H9 (cell line): ENCODE data around the gene AQP5. TPM values are rescaled to one million over a fixed set of nuclear protein-coding genes. Genes with fewer than 3 reads are reported as not detected.

Experiments used
- DNase-seq: peaks from one replicate; pipeline ENCODE4 v3.0.0-alpha.2; 2017
- H2AFZ ChIP-seq: one replicate; pipeline ENCODE4 v1.6.1; 2013; ENCODE audit warnings: mild to moderate bottlenecking, low read length, control low read depth, moderate library complexity
- H2AK5ac ChIP-seq: 2 replicates; pipeline ENCODE4 v1.6.1; 2013; ENCODE audit warnings: low read length, control low read depth, mixed read lengths; ENCODE audit not compliant: insufficient read length
- H2BK120ac ChIP-seq: one replicate; pipeline ENCODE4 v1.6.1; 2013; ENCODE audit warnings: low read depth, mild to moderate bottlenecking, low read length, control low read depth, inconsistent platforms; ENCODE audit not compliant: poor library complexity, severe bottlenecking
- H2BK12ac ChIP-seq: 2 replicates; pipeline ENCODE4 v1.6.1; 2013; ENCODE audit warnings: low read length, control low read depth, mixed read lengths, low read depth; ENCODE audit not compliant: insufficient read length
- H2BK15ac ChIP-seq: 2 replicates; pipeline ENCODE4 v1.6.1; 2013; ENCODE audit warnings: low read depth, low read length, control low read depth
- H2BK20ac ChIP-seq: one replicate; pipeline ENCODE4 v1.6.1; 2013; ENCODE audit warnings: low read depth, mild to moderate bottlenecking, low read length, control low read depth, inconsistent platforms; ENCODE audit not compliant: poor library complexity, severe bottlenecking
- H2BK5ac ChIP-seq: 2 replicates; pipeline ENCODE4 v1.6.1; 2013; ENCODE audit warnings: low read length, control low read depth, mixed read lengths; ENCODE audit not compliant: insufficient read length
- H3K14ac ChIP-seq: 2 replicates; pipeline ENCODE4 v1.6.1; 2013; ENCODE audit warnings: low read length, control low read depth; ENCODE audit not compliant: insufficient read depth
- H3K18ac ChIP-seq: 2 replicates; pipeline ENCODE4 v1.6.1; 2013; ENCODE audit warnings: low read depth, mild to moderate bottlenecking, mixed read lengths, low read length, control low read depth; ENCODE audit not compliant: insufficient read length
- H3K23ac ChIP-seq: 2 replicates; pipeline ENCODE4 v1.6.1; 2013; ENCODE audit warnings: low read length, control low read depth, mixed read lengths, low read depth; ENCODE audit not compliant: insufficient read length
- H3K23me2 ChIP-seq: 2 replicates; pipeline ENCODE4 v1.6.1; 2013; ENCODE audit warnings: low read depth, mild to moderate bottlenecking, mixed read lengths, low read length, control low read depth; ENCODE audit not compliant: insufficient read length, poor library complexity, severe bottlenecking
- H3K27ac ChIP-seq: 2 replicates; pipeline ENCODE4 v1.5.1; 2013; ENCODE audit warnings: low read length, control low read depth, mixed read lengths, low read depth; ENCODE audit not compliant: insufficient read length
- H3K27me3 ChIP-seq: 2 replicates; pipeline ENCODE4 v1.6.1; 2013; ENCODE audit warnings: low read length, control low read depth, inconsistent platforms; ENCODE audit not compliant: insufficient read depth
- H3K4ac ChIP-seq: 2 replicates; pipeline ENCODE4 v1.6.1; 2013; ENCODE audit warnings: low read depth, mild to moderate bottlenecking, control low read depth, inconsistent platforms, low read length, moderate library complexity
- H3K4me1 ChIP-seq: 2 replicates; pipeline ENCODE4 v1.6.1; 2013; ENCODE audit warnings: low read length, control low read depth, inconsistent platforms; ENCODE audit not compliant: insufficient read depth
- H3K4me2 ChIP-seq: 2 replicates; pipeline ENCODE4 v1.6.1; 2013; ENCODE audit warnings: low read length, control low read depth, mixed read lengths; ENCODE audit not compliant: insufficient read length, insufficient read depth
- H3K56ac ChIP-seq: 2 replicates; pipeline ENCODE4 v1.6.1; 2013; ENCODE audit warnings: low read depth, mild to moderate bottlenecking, mixed read lengths, low read length, control low read depth; ENCODE audit not compliant: insufficient read length
- H3K79me1 ChIP-seq: 2 replicates; pipeline ENCODE4 v1.6.1; 2013; ENCODE audit warnings: low read depth, mild to moderate bottlenecking, moderate library complexity, low read length, control low read depth, inconsistent platforms; ENCODE audit not compliant: insufficient read depth, poor library complexity, severe bottlenecking
- H3K79me2 ChIP-seq: 2 replicates; pipeline ENCODE4 v1.6.1; 2013; ENCODE audit warnings: low read length, control low read depth, inconsistent platforms; ENCODE audit not compliant: insufficient read depth
- H3K9ac ChIP-seq: 2 replicates; pipeline ENCODE4 v1.6.1; 2013; ENCODE audit warnings: low read length, control low read depth, mixed read lengths; ENCODE audit not compliant: insufficient read length; ENCODE audit errors: extremely low read depth
- H3K9me3 ChIP-seq: one replicate; pipeline ENCODE4 v1.6.1; 2013; ENCODE audit warnings: low read depth, low read length, inconsistent platforms; ENCODE audit not compliant: control insufficient read depth
- H3T11ph ChIP-seq: one replicate; pipeline ENCODE4 v1.6.1; 2013; ENCODE audit warnings: mild to moderate bottlenecking, low read length, control low read depth, inconsistent platforms
- H4K20me1 ChIP-seq: one replicate; pipeline ENCODE4 v1.6.1; 2013; ENCODE audit not compliant: control insufficient read depth, insufficient read length, insufficient read depth
- H4K5ac ChIP-seq: 2 replicates; pipeline ENCODE4 v1.6.1; 2013; ENCODE audit warnings: low read depth, mild to moderate bottlenecking, mixed read lengths, low read length, control low read depth; ENCODE audit not compliant: insufficient read length
- H4K8ac ChIP-seq: replicated peaks from 2 replicates; pipeline ENCODE4 v1.6.1; 2013; ENCODE audit warnings: low read length, control low read depth, mixed read lengths, low read depth; ENCODE audit not compliant: insufficient read length
- H4K91ac ChIP-seq: 2 replicates; pipeline ENCODE4 v1.6.1; 2013; ENCODE audit warnings: low read depth, mild to moderate bottlenecking, moderate library complexity, mixed read lengths, low read length, control low read depth; ENCODE audit not compliant: insufficient read length
- H3K27ac Mint-ChIP-seq, 3 experiments: 2 replicates in 2 of 3; 3 replicates in 1 of 3; pipeline ENCODE4 v1.8.0; 2020 to 2021; ENCODE audit warnings: mixed read lengths in 3 of 3, mild to moderate bottlenecking in 1 of 3, moderate library complexity in 1 of 3
- H3K27me3 Mint-ChIP-seq: 2 replicates; pipeline ENCODE4 v1.8.0; 2021; ENCODE audit warnings: low read depth, mild to moderate bottlenecking, moderate library complexity, mixed read lengths
- H3K36me3 Mint-ChIP-seq, 3 experiments: 2 replicates in 2 of 3; 3 replicates in 1 of 3; pipeline ENCODE4 v1.8.0; 2020 to 2021; ENCODE audit warnings: low read depth in 3 of 3, mixed read lengths in 3 of 3; ENCODE audit not compliant: insufficient read depth in 1 of 3
- H3K4me1 Mint-ChIP-seq, 2 experiments: 2 replicates each; pipeline ENCODE4 v1.8.0; 2020; ENCODE audit warnings: mixed read lengths in 2 of 2
- H3K4me3 Mint-ChIP-seq, 2 experiments: 2 replicates in 1 of 2; 3 replicates in 1 of 2; pipeline ENCODE4 v1.8.0; 2020 to 2021; ENCODE audit warnings: mild to moderate bottlenecking in 2 of 2, mixed read lengths in 2 of 2, moderate library complexity in 1 of 2
- H3K9me3 Mint-ChIP-seq, 2 experiments: 2 replicates in 1 of 2; 3 replicates in 1 of 2; pipeline ENCODE4 v1.8.0; 2020; ENCODE audit warnings: mild to moderate bottlenecking in 2 of 2, mixed read lengths in 2 of 2, moderate library complexity in 1 of 2
- WGBS: extraction: QIAGEN DNeasy Blood & Tissue Kit; methylation state at CpG from one replicate; pipeline ENCODE4 v1.1.7; 2013; ENCODE audit warnings: missing lambda C conversion rate, low lambda C conversion rate, mixed read lengths; ENCODE audit not compliant: insufficient read length; ENCODE audit errors: extremely low coverage; 5-methylcytosine and 5-hydroxymethylcytosine counted together
- total RNA-seq: library from RNA; stranded (reverse); gene quantifications from 2 replicates; pipeline ENCODE4 v1.2.1, GENCODE V29; 2021
- TF ChIP-seq, protein P1 (sequence below): fragments of 200-600 bp; sonication (generic); conservative IDR thresholded peaks from 3 replicates; pipeline ENCODE4 v1.8.0; 2021; ENCODE audit warnings: antibody characterized with exemption, mild to moderate bottlenecking

Gene AQP5
- total RNA-seq, 1 experiment from 2014 or later = 2.8 TPM

DNA sequence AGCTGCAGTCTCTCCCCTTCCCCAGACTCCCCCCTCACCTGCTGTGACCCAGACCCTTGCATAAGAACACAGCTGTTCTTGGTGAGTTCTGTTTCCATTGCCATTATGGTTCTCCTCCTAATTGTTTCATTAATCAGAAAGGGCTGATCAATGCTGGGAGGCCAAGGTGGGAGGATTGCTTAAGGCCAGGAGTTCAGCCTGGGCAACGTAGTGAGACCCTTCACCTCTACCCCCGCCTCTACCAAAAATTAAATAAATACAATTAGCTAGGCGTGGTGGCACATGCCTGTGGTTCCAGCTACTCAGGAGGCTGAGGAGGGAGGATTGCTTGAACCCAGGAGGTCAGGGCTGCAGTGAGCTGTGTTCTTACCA, 40.8 kb upstream of the AQP5 start:
- H3K9ac ChIP-seq = no peak overlapping the region
- no peak for DNase-seq
- no peak overlapping the region for H4K8ac ChIP-seq
- H2BK120ac ChIP-seq = no peak overlapping the region
- no peak overlapping the region for H3T11ph ChIP-seq
- H3K79me2 ChIP-seq = no peaks in the 10 kb centered on the region
- no peaks in the 10 kb centered on the region for H3K79me1 ChIP-seq
- H2AK5ac ChIP-seq = no peak overlapping the region
- no peak overlapping the region for H3K4me2 ChIP-seq
- H3K23me2 ChIP-seq = no peaks in the 10 kb centered on the region
- no peak overlapping the region for H3K27ac ChIP-seq
- no peaks in the 10 kb centered on the region for H4K20me1 ChIP-seq
- no peak overlapping the region for H3K56ac ChIP-seq
- H3K4ac ChIP-seq = no peak overlapping the region
- H2BK12ac ChIP-seq = no peak overlapping the region
- no peak overlapping the region for H3K14ac ChIP-seq
- WGBS = no CpG with 5 or more reads among the region's 3 CpGs
- peaks cover 0 to 8% of the 10 kb centered on the region in 2 experiments; a peak in 3 of 4 replicates for H3K4me1 Mint-ChIP-seq
- no peaks in the 10 kb centered on the region for H3K9me3 Mint-ChIP-seq
- H3K4me1 ChIP-seq = no peaks in the 10 kb centered on the region
- H3K27me3 ChIP-seq = no peaks in the 10 kb centered on the region
- TF ChIP-seq, protein P1, sequence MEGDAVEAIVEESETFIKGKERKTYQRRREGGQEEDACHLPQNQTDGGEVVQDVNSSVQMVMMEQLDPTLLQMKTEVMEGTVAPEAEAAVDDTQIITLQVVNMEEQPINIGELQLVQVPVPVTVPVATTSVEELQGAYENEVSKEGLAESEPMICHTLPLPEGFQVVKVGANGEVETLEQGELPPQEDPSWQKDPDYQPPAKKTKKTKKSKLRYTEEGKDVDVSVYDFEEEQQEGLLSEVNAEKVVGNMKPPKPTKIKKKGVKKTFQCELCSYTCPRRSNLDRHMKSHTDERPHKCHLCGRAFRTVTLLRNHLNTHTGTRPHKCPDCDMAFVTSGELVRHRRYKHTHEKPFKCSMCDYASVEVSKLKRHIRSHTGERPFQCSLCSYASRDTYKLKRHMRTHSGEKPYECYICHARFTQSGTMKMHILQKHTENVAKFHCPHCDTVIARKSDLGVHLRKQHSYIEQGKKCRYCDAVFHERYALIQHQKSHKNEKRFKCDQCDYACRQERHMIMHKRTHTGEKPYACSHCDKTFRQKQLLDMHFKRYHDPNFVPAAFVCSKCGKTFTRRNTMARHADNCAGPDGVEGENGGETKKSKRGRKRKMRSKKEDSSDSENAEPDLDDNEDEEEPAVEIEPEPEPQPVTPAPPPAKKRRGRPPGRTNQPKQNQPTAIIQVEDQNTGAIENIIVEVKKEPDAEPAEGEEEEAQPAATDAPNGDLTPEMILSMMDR = no peak
- H3K4me3 Mint-ChIP-seq = no peak overlapping the region
- no peak overlapping the region for H4K5ac ChIP-seq
- H2AFZ ChIP-seq = no peak overlapping the region
- peaks cover 4% of the 10 kb centered on the region for H3K27me3 Mint-ChIP-seq
- no peak overlapping the region for H3K18ac ChIP-seq
- no peak overlapping the region for H3K23ac ChIP-seq
- no peak overlapping the region for H2BK15ac ChIP-seq
- no peak overlapping the region for H2BK5ac ChIP-seq
- H2BK20ac ChIP-seq = no peak overlapping the region
- H3K27ac Mint-ChIP-seq = no peak overlapping the region; a peak in 1 of 7 replicates
- H3K36me3 Mint-ChIP-seq = no peaks in the 10 kb centered on the region
- no peak overlapping the region for H4K91ac ChIP-seq
- no peaks in the 10 kb centered on the region for H3K9me3 ChIP-seq
